Prostate gland (tissue), 2 donors: ENCODE results near the gene RAPGEF4. TPM values are rescaled to one million over a fixed set of nuclear protein-coding genes. Genes with fewer than 3 reads are reported as not detected.

Experiments
- DNase-seq: peaks from one replicate; pipeline ENCODE4 v3.0.0-alpha.2; 2019; ENCODE audit warnings: low spot score
- H3K27ac ChIP-seq, 2 donors: fragments of 200-600 bp; sonication (generic); 2 replicates each; pipeline ENCODE4 v1.5.1; 2017 to 2019
- H3K27me3 ChIP-seq: fragments of 200-600 bp; sonication (generic); replicated peaks from 2 replicates; pipeline ENCODE4 v1.5.1; 2019; ENCODE audit not compliant: insufficient read depth
- H3K36me3 ChIP-seq, 2 donors: fragments of 200-600 bp; sonication (generic); 1 replicate in 1 of 2; 2 replicates in 1 of 2; pipeline versions ENCODE4 v1.5.1 to v1.8.1; 2017 to 2019
- H3K4me1 ChIP-seq: fragments of 200-600 bp; sonication (generic); replicated peaks from 2 replicates; pipeline ENCODE4 v1.5.1; 2019
- H3K4me3 ChIP-seq, 2 donors: fragments of 200-600 bp; sonication (generic); 2 replicates each; pipeline ENCODE4 v1.5.1; 2017 to 2019
- H3K9me3 ChIP-seq: fragments of 200-600 bp; sonication (generic); 2 replicates; pipeline ENCODE4 v1.5.1; 2017
- POLR2A ChIP-seq: fragments of 450-650 bp; IDR thresholded peaks from one replicate; pipeline ENCODE4 v1.6.1; 2016; ENCODE audit warnings: antibody characterized with exemption, mild to moderate bottlenecking
- POLR2AphosphoS5 ChIP-seq: sonication (generic); formaldehyde crosslinking; IDR thresholded peaks from one replicate; pipeline ENCODE4 v1.6.1; 2017; ENCODE audit warnings: antibody characterized with exemption
- WGBS: methylation state at CpG from one replicate; pipeline ENCODE4 v1.1.5; 2018; 5-methylcytosine and 5-hydroxymethylcytosine counted together
- intact Hi-C: fragments of 100-400 bp; cut with DNase I; formaldehyde crosslinking; loops from one replicate; pipeline ENCODE4 v1.14.2; 2022
- total RNA-seq, 2 donors: library from RNA; depleted of rRNA; stranded (reverse); fragments of >200 nt; gene quantifications; one replicate each; pipeline ENCODE4 v1.1.0, GENCODE V29; 2016
- TF ChIP-seq, protein P1 (sequence below), 4 experiments: fragments of 200-600 bp in 2 of 4; fragments of 450-650 bp in 2 of 4; sonication (generic) in 2 of 4; IDR thresholded peaks; 1 replicate in 3 of 4; 2 replicates in 1 of 4; pipeline ENCODE4 v1.5.1; 2016 to 2019; ENCODE audit warnings: antibody characterized with exemption in 4 of 4, mild to moderate bottlenecking in 2 of 4, moderate library complexity in 2 of 4

The RAPGEF4 gene
- total RNA-seq, 2 donors from 2014 or later, result 7.3 to 31.0 TPM

DNA sequence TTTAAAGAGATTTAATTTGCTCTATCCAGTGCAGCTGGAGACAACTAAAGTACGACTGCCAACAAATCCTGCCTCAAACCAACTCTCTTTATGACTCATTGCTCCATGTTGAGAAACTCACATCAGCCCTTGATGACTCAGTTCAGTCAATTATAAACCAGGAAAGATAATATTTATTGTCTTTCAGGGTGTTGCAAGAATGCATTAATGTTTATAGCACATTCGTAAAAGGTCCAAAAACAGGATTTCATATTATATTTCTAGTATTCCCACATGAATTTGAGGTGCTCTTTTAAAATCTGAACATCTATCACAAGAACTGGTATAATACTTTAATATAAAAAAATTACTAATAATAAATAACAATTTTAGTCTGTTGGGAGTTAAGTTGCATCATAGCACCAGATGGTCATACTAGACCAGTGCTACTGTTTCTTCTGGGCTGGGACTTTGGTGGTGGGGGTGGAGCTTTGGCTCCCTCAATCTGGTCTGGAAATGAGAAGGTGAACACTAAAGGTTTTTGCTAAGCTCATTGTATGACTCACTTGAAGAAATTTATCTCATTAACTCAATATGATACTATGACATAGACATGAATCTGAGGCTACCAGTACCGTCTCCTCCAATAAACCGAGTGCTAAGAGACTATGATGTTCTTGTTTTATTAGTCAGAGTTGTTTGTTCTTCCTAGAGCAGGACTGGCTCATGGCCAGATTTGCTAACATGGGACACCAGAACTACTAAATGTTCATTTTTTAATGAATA is 313.4 kb downstream of the RAPGEF4 start:
- H3K4me3 ChIP-seq, result no peak overlapping the region
- peak; percentile 82 for TF ChIP-seq POLR2AphosphoS5
- TF ChIP-seq, protein P1, sequence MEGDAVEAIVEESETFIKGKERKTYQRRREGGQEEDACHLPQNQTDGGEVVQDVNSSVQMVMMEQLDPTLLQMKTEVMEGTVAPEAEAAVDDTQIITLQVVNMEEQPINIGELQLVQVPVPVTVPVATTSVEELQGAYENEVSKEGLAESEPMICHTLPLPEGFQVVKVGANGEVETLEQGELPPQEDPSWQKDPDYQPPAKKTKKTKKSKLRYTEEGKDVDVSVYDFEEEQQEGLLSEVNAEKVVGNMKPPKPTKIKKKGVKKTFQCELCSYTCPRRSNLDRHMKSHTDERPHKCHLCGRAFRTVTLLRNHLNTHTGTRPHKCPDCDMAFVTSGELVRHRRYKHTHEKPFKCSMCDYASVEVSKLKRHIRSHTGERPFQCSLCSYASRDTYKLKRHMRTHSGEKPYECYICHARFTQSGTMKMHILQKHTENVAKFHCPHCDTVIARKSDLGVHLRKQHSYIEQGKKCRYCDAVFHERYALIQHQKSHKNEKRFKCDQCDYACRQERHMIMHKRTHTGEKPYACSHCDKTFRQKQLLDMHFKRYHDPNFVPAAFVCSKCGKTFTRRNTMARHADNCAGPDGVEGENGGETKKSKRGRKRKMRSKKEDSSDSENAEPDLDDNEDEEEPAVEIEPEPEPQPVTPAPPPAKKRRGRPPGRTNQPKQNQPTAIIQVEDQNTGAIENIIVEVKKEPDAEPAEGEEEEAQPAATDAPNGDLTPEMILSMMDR (IDR thresholded peaks at IDR 0.05), result no peak
- intact Hi-C loops, result no loop called here
- no peaks in the 10 kb centered on the region for H3K36me3 ChIP-seq
- H3K27me3 ChIP-seq, result no peaks in the 10 kb centered on the region
- no peaks in the 10 kb centered on the region for H3K4me1 ChIP-seq
- H3K9me3 ChIP-seq, result no peaks in the 10 kb centered on the region
- peak; percentile 83 for DNase-seq
- peak overlapping the region; percentile 36 to 60 for H3K27ac ChIP-seq
- whole genome bisulfite sequencing, result 7% methylated on average over 4 of the region's 4 CpGs

GRCh38 chr2:173049831-173050230 is 314.2 kb downstream of the RAPGEF4 start:
- no peaks in the 10 kb centered on the region for H3K36me3 ChIP-seq
- H3K4me1 ChIP-seq, result no peaks in the 10 kb centered on the region
- DNase-seq, result no peak
- no peak overlapping the region for H3K4me3 ChIP-seq
- WGBS, result 18% methylated on average over 3 of the region's 3 CpGs
- intact Hi-C loops, result no loop called here
- no peaks in the 10 kb centered on the region for H3K27me3 ChIP-seq
- no peaks in the 10 kb centered on the region for H3K9me3 ChIP-seq
- TF ChIP-seq POLR2A, result no peak
- TF ChIP-seq, protein P1 (IDR thresholded peaks at IDR 0.05), result no peak
- no peak for TF ChIP-seq POLR2AphosphoS5
- H3K27ac ChIP-seq, result peak overlapping the region; percentile 36 to 60

DNA sequence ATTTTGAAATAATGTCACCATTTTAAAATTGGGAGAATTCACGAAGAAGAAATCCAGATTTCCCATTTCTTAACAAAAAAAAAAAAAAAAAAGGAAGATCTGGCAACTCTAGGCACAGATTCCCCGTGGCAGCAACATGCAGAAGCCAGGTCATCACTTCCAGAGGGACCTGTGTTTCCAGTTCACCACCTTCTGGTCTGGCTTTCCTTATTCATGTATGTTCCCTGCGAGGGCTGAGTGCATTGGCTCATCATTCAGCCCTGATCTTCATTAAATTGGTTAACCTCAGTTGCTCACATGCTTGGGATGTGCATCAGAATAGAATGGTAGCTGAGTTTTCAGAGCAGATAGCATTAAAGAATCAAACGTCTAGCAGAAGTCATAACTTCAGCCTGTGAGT is 315.0 kb downstream of the RAPGEF4 start:
- no peak overlapping the region for H3K27ac ChIP-seq
- H3K36me3 ChIP-seq, result no peaks in the 10 kb centered on the region
- no peak overlapping the region for H3K4me3 ChIP-seq
- 75% methylated on average over 4 of the region's 4 CpGs for WGBS
- H3K4me1 ChIP-seq, result no peaks in the 10 kb centered on the region
- intact Hi-C loops, result no loop called here
- H3K27me3 ChIP-seq, result no peaks in the 10 kb centered on the region
- H3K9me3 ChIP-seq, result no peaks in the 10 kb centered on the region
- no peak for TF ChIP-seq POLR2A
- TF ChIP-seq POLR2AphosphoS5, result no peak
- no peak for DNase-seq

DNA sequence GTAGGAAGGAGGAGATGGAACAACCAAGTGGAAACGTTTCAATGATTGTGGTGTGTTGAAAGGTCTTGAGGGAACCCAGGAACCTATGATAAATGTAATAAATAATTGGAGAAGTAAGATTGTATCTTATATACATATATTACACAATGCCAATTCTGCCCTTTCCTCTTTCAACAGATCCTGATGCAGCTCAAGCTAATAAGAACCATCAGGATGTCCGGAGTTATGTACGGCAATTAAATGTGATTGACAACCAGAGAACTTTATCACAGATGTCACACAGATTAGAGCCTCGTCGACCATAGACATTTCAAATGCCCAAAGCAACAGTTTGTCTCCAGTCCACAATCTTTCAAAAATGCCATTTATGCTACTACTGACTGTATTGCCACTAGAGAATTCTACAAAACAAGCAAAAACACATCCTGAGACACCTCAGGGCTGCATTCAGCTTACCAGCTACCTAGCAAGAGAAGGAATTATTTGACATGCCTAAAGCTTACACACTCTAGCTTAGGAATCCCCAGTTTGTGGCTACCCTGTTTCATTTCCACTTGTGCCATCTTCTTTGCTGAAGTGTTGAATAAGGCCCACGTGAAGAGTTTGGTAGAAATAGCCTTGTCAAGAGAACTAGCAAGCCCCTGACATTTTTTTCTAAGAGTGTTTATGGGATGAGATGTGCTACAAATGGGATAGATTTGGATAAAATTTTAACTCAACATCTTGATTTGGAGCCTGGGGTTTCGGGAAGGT is 316.0 kb downstream of the RAPGEF4 start:
- intact Hi-C loops, result no loop called here
- H3K4me1 ChIP-seq, result no peaks in the 10 kb centered on the region
- H3K27me3 ChIP-seq, result no peaks in the 10 kb centered on the region
- DNase-seq, result no peak
- WGBS, result 60% methylated on average over 7 of the region's 7 CpGs
- TF ChIP-seq POLR2A, result no peak
- TF ChIP-seq, protein P1 (IDR thresholded peaks at IDR 0.05), result no peak
- TF ChIP-seq POLR2AphosphoS5, result no peak
- H3K4me3 ChIP-seq, result no peak overlapping the region
- no peak overlapping the region for H3K27ac ChIP-seq
- no peaks in the 10 kb centered on the region for H3K36me3 ChIP-seq
- H3K9me3 ChIP-seq, result no peaks in the 10 kb centered on the region

- Histone ChIP-seq H3K9me3 (no peaks in the 10 kb centered on the region), H3K4me3 (no peak overlapping the region), H3K27ac (no peak overlapping the region), H3K36me3 (no peaks in the 10 kb centered on the region), H3K27me3 (no peaks in the 10 kb centered on the region), H3K4me1 (no peaks in the 10 kb centered on the region)
- TF ChIP-seq, protein P1 (IDR thresholded peaks at IDR 0.05), result no peak
- TF ChIP-seq POLR2AphosphoS5 (no peak), POLR2A (no peak)
- 84% methylated on average over 3 of the region's 3 CpGs for WGBS
- intact Hi-C loops, result no loop called here
- DNase-seq, result no peak
Measured at GRCh38 chr2:173053043-173053699, 317.5 kb downstream of the RAPGEF4 start.
